Left renal cortex interstitium (tissue), 4 donors: ENCODE data around the gene CACNA1A. TPM values are rescaled to one million over a fixed set of nuclear protein-coding genes. Genes with fewer than 3 reads are reported as not detected.
"Not testable (repeated sequence)": the region's sequence is repeated elsewhere in the genome, so short reads cannot be mapped to it uniquely, and the experiment has no call there.

Experiments used
- DNase-seq, 4 donors: peaks; one replicate each; pipeline ENCODE4 v3.0.0-alpha.2; 2013; ENCODE audit warnings: low read depth in 4 of 4, low spot score in 2 of 4, missing footprints in 1 of 4
- polyA plus RNA-seq, 4 donors: library from polyadenylated mRNA; unstranded; fragments of 120-200 nt; gene quantifications; one replicate each; pipeline ENCODE4 v1.2.1, GENCODE V29; 2013; ENCODE audit not compliant: insufficient read length in 4 of 4

CACNA1A gene
- polyA plus RNA-seq: 1 to 10 TPM; 2.0 to 3.6 (median 2.7) TPM

DNA sequence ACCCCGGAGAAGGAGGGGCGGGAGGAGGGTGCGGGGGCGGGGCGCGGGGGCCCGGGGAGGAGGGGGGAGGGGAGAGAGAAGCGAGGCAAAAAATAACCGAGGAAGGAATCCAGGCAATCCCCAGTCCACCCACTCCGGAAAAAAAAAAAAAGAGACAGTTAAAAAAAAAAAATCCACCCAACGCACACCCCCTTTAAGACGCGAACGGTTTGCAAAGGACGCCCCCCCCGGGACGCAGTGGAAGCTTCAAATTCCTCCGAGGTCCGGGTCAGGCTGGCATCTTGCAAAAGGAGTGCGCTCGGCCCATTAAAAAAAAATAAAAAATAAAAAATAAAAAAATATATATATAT lies at the start of gene CACNA1A:
Gene CACNA1A, minus strand, starts transcription at position 9 of the 350 bp plus-strand sequence. CDS start 255 bp downstream, outside the sequence.
- DNase-seq: no peak

DNA sequence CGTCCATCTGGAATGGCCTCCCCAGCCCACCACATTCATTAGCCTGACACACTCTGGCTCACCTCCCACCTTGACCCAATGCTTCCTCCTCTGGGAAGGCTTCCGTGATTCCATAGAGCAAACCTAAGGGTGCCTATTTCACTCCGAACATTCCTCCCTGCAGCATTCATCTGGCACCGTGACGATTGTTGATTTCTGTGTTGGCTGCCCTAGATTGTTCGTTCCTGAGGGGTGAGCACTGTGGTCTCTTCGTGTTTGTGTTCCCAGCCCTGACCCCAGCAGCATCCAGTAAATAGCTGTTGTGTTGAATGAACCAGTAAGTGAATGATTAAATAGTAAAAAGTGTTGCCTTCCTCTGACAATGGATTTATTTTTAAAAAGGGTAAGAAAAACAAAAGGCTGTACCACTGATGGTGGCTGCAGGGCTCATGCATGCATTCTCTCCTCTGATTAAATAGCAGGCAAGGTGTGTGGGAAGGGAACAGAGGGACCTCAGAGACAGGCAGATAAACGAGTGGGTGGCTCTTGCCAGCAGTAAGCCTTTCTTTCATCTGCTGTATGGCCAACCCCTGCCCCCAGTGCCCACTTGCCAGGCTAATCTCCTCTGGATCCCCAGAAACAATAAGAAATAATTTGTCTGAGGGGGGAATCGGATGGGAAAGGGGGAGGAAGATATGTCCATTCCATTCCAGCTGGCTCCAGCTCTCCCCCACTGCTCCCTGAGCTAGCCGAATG lies 48.4 kb upstream of the CACNA1A start:
- no peak for DNase-seq

DNA sequence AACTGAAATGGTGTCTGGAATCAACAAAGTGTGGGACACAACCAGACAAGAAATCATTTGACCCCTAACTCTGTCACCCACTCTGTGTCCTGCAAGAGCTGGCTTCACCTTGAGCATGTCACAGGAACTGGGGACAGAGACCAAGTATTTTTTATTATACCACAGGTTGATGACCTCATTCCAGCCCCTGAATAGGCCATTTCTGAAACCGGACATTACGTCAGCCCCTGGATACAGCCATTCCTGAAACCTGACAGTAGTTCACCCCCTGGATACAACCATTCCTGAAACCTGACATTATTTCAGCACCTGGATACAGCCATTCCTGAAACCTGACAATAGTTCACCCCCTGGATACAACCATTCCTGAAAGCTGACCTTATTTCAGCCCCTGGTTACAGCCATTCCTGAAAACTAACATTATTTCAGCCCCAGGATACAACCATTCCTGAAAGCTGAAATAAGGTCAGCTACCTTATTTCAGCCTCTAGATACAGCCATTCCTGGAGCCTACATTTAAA lies 47.7 kb upstream of the CACNA1A start:
- no peak for DNase-seq

DNA sequence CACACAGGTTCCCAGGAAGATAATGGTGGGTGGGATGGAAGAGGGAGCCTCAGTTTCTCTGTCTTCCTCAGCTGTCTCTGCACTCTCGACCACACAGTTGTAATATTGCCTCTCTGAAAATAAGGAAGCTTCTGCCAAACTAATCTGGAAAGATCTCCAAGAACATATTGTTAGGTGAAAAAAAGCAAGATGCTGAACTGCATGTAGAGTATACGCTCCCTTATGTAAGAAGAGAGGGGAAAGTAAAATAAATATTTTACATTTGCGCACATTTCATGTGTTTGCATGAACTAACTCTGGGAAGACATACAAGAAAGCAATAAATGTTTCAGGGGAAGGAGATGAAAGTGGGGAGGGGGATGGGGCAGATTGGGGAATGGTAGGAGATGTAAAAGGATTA lies 41.9 kb upstream of the CACNA1A start:
- no peak for DNase-seq

DNA sequence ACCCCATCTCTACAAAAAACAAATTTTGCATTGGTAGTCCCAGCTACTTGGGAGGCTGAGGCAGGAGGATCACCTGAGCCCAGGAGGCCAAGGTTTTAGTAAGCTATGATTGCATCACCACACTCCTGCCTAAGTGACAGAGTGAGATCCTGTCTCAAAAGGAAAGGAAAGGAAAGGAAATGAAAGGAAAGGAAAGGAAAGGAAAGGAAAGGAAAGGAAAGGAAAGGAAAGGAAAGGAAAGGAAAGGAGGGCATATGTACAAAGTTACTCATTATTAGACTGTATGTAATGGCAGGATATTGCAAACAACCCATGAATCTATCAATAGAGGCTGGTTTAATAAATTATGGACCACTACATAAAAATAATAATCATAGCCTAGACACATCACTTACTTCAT lies 40.8 kb upstream of the CACNA1A start:
- DNase-seq: no peak

- DNase-seq: no peak
Observed at GRCh38 chr19:13544423-13544822, 38.1 kb upstream of the CACNA1A start.

- no peak for DNase-seq
Observed at GRCh38 chr19:13541554-13541953, 35.3 kb upstream of the CACNA1A start.

GRCh38 chr19:13539332-13539731 lies 33.1 kb upstream of the CACNA1A start:
- DNase-seq: no peak

DNA sequence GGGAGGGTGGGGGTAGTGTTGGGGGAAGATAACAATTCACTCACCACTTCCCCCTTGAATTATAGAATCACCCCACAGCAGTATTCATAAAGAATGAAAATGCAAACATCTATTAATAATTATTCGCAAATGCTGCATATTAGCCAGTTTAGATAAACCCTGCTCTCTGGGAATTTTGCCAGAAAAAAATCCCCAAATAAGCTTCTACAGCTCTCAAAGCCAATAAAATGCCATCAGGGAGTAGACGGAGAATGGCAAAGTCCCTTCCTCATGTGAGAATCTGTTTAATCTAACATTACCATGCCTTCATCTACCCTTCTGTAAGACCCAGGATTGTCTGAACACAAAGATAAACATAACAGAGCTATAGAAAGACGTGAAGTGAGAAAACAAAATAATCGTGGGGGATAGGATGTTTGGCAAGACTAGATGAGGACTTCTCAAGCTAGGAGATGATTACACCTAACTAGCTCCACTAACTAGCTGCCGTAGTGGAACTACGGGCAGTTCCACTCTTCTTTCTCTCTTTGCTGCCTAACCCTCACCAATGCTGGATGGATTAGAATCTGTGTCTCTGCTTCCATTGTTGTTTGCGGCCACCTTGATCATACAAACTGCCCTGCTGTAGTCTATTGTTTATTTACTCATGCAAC lies 32.4 kb upstream of the CACNA1A start:
- no peak for DNase-seq

- no peak for DNase-seq
Observed at GRCh38 chr19:13537454-13537853, 31.2 kb upstream of the CACNA1A start.

DNA sequence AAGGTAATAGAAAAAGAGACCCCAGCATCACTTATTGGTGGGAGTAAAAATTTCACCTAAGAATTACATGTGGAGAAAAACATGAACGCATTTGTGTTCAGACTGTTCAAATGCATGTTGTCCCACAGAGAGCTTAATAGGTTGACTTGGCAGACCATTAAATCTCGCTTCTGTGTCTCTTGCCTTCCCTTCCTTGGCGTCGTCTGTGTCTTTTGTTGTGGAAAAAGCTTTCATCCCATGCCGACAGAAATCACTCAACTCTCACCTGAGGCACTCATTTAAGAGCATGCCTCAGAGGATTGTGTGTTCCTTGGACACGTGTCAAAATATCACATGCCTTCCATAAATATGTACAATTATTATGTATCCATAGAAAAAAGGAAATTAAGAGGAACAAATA lies 24.4 kb upstream of the CACNA1A start:
- no peak for DNase-seq

GRCh38 chr19:13529721-13530120 lies 23.4 kb upstream of the CACNA1A start:
- not testable (repeated sequence) for DNase-seq

GRCh38 chr19:13526552-13526951 lies 20.3 kb upstream of the CACNA1A start:
- DNase-seq: no peak

DNA sequence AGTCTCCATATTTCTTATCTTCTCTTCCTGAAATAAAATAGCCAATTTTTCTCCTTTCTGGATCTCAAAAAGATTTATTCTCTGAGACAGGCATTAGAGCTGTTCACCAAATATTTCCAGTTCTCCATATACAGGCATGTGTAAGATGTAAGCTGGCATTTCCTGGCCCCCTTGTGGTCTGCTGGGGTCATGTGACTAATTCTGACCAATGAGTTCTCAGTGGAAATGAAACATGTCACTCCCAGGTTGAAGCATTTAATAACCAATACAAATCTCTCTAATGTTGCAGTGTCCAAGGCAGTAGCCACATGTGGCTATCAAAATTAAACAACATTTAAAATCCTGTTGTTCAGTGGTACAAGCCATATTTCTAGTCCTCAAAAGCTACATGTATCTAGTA lies 14.8 kb upstream of the CACNA1A start:
- no peak for DNase-seq

GRCh38 chr19:13511947-13512346 lies 5.7 kb upstream of the CACNA1A start:
- no peak for DNase-seq

DNA sequence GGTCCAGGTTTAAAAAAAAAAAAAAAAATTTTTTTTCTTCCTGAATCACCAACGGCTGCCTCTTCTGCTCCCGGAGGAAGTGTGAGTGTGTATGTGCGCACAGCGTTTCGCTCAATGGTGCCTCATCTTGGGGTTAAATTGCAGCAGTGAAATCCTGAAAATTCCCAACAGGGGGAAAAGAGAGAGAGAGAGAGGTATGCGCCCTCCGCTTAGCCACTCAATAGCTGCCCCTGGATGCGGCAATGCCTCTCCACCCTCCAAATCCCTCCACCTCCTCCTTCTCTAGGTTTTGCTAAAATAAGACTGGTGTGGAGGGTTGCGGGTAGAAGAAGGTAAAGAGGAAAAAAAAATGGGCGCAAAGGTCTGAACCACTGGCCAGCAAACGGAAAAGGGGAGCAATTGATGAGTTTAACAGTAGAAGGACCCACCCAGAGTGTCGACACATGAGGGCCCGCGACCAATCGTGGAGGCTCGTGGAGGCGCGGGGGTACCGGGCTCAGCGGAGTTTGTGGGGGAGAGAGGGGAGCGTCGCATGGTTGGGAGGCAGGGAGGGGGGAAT lies 853 bp upstream of the CACNA1A start:
- no peak for DNase-seq

DNA sequence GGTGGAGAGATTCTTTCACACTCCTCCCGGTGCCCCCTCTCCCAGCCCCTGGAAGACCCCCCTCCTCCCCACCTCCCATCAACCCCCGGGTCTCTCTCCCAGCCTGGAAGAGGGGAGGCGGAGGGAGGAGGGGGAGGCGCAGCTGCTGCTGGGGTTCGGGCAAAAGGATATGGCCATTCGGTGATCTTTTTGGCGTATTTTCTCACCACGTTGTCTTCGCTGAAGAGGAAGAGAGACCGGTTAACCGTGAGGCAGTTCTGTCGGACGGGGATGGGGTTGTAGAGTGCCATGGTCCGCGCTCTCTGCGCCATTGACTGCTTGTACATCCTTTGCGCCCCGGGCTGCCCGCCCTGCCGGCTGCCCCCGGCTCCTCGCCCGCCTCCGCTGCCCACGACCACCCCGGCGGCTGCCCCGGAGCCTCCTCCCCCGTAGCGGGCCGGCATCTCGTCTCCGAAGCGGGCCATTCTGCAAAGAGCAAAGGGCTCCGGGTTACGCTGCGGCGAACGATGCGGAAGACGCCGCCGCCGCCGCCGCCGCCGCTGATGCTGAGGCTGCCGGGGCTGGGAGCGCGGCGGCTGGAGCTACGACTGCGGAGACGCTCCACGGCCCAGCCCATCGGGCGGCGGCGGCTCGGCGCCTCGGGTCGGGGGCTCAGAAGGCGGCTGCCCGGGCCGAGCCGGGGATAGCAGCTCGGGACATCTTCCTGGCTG lies 363 bp downstream of the CACNA1A start:
- DNase-seq: no peak

GRCh38 chr19:13505164-13505695 lies 1.0 kb downstream of the CACNA1A start:
- no peak for DNase-seq

GRCh38 chr19:13503570-13504235 lies 2.6 kb downstream of the CACNA1A start:
- no peak for DNase-seq

GRCh38 chr19:13502231-13502630 lies 4.0 kb downstream of the CACNA1A start:
- DNase-seq: no peak
